ENCODE measurements around the gene MUS81.
"Not testable (repeated sequence)": the region's sequence is repeated elsewhere in the genome, so short reads cannot be mapped to it uniquely, and the experiment has no call there.

MUS81 gene

GRCh38 chr11:65822776-65823528 lies 37.3 kb upstream of the MUS81 start:
- Histone ChIP-seq H3K4me3 (replicated peaks; ENCODE audit: insufficient read depth, low read length) (no peak overlapping the region), H3K27me3 (ENCODE audit: insufficient read depth, poor library complexity, severe bottlenecking) (no peaks in the 10 kb centered on the region), H3K27ac (replicated peaks) (no peak overlapping the region)
- DNase-seq (ENCODE audit: low read depth in 1 of 2, low spot score in 1 of 2) = no peak
- TF ChIP-seq SPI1 (IDR thresholded peaks at IDR 0.05; ENCODE audit: borderline replicate concordance, low read depth) (no peak), GABPA (IDR thresholded peaks at IDR 0.05; ENCODE audit: low read depth) (no peak), POLR2AphosphoS5 (IDR thresholded peaks at IDR 0.05; ENCODE audit: low read depth) (no peak)
- TF ChIP-seq, protein P1, sequence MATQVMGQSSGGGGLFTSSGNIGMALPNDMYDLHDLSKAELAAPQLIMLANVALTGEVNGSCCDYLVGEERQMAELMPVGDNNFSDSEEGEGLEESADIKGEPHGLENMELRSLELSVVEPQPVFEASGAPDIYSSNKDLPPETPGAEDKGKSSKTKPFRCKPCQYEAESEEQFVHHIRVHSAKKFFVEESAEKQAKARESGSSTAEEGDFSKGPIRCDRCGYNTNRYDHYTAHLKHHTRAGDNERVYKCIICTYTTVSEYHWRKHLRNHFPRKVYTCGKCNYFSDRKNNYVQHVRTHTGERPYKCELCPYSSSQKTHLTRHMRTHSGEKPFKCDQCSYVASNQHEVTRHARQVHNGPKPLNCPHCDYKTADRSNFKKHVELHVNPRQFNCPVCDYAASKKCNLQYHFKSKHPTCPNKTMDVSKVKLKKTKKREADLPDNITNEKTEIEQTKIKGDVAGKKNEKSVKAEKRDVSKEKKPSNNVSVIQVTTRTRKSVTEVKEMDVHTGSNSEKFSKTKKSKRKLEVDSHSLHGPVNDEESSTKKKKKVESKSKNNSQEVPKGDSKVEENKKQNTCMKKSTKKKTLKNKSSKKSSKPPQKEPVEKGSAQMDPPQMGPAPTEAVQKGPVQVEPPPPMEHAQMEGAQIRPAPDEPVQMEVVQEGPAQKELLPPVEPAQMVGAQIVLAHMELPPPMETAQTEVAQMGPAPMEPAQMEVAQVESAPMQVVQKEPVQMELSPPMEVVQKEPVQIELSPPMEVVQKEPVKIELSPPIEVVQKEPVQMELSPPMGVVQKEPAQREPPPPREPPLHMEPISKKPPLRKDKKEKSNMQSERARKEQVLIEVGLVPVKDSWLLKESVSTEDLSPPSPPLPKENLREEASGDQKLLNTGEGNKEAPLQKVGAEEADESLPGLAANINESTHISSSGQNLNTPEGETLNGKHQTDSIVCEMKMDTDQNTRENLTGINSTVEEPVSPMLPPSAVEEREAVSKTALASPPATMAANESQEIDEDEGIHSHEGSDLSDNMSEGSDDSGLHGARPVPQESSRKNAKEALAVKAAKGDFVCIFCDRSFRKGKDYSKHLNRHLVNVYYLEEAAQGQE (IDR thresholded peaks at IDR 0.05; ENCODE audit: insufficient replicate concordance, low read depth) = no peak
- TF ChIP-seq, protein P2, sequence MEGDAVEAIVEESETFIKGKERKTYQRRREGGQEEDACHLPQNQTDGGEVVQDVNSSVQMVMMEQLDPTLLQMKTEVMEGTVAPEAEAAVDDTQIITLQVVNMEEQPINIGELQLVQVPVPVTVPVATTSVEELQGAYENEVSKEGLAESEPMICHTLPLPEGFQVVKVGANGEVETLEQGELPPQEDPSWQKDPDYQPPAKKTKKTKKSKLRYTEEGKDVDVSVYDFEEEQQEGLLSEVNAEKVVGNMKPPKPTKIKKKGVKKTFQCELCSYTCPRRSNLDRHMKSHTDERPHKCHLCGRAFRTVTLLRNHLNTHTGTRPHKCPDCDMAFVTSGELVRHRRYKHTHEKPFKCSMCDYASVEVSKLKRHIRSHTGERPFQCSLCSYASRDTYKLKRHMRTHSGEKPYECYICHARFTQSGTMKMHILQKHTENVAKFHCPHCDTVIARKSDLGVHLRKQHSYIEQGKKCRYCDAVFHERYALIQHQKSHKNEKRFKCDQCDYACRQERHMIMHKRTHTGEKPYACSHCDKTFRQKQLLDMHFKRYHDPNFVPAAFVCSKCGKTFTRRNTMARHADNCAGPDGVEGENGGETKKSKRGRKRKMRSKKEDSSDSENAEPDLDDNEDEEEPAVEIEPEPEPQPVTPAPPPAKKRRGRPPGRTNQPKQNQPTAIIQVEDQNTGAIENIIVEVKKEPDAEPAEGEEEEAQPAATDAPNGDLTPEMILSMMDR (IDR thresholded peaks at IDR 0.05; ENCODE audit: insufficient read depth, low read length) = no peak

DNA sequence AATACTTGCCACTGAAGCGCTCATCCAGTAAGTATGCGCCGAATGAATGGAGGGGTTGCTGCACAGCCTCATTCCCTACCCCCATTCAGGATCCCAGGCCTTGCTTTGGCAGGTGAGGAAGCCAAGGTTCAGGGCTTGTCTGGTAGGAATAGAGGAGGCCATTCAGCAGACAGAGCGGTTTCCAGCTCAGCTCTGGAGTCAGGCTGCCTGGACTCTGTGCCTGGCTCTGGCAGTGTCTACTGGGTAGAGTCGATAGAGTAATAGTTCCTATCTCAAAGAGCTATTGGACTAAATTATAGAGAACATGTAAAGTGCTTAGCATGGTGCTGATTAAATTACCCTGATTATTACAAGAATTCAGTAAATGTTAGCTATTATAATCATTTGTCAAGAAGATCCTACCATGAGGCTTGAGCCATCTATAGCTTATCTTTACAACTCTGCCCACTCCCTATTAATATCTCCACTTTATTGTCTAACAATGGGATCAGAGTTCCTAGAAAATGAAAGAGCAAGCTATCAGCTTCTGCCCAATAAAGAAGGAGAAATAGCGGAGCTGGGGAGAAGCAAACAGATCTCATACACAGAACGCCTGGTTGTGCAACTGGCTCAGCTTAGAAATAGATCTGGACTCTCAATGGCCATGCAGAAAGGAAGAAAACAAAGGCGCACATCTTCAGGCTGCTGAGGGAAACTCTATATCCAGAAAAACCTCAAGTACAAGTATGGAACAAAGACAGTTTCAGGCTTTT lies 33.1 kb upstream of the MUS81 start:
- H3K27ac ChIP-seq (replicated peaks) = no peak overlapping the region
- no peak overlapping the region for H3K4me3 ChIP-seq (replicated peaks; ENCODE audit: insufficient read depth, low read length)
- DNase-seq (ENCODE audit: low read depth in 1 of 2, low spot score in 1 of 2) = no peak
- H3K27me3 ChIP-seq (ENCODE audit: insufficient read depth, poor library complexity, severe bottlenecking) = no peaks in the 10 kb centered on the region
- TF ChIP-seq, protein P2 (IDR thresholded peaks at IDR 0.05; ENCODE audit: insufficient read depth, low read length) = no peak
- no peak for TF ChIP-seq POLR2AphosphoS5 (IDR thresholded peaks at IDR 0.05; ENCODE audit: low read depth)
- no peak for TF ChIP-seq GABPA (IDR thresholded peaks at IDR 0.05; ENCODE audit: low read depth)
- TF ChIP-seq, protein P1 (IDR thresholded peaks at IDR 0.05; ENCODE audit: insufficient replicate concordance, low read depth) = no peak
- no peak for TF ChIP-seq SPI1 (IDR thresholded peaks at IDR 0.05; ENCODE audit: borderline replicate concordance, low read depth)

- Histone ChIP-seq H3K4me3 (replicated peaks; ENCODE audit: insufficient read depth, low read length) (no peak overlapping the region), H3K27ac (replicated peaks) (no peak overlapping the region), H3K27me3 (ENCODE audit: insufficient read depth, poor library complexity, severe bottlenecking) (no peaks in the 10 kb centered on the region)
- TF ChIP-seq POLR2AphosphoS5 (IDR thresholded peaks at IDR 0.05; ENCODE audit: low read depth) = no peak
- TF ChIP-seq, protein P2 (IDR thresholded peaks at IDR 0.05; ENCODE audit: insufficient read depth, low read length) = no peak
- TF ChIP-seq, protein P1 (IDR thresholded peaks at IDR 0.05; ENCODE audit: insufficient replicate concordance, low read depth) = no peak
- TF ChIP-seq GABPA (IDR thresholded peaks at IDR 0.05; ENCODE audit: low read depth) = no peak
- no peak for TF ChIP-seq SPI1 (IDR thresholded peaks at IDR 0.05; ENCODE audit: borderline replicate concordance, low read depth)
- DNase-seq (ENCODE audit: low read depth in 1 of 2, low spot score in 1 of 2) = no peak
These were observed 30.8 kb upstream of the MUS81 start for GRCh38 chr11:65829459-65829858.

- not testable (repeated sequence) for DNase-seq (ENCODE audit: low read depth in 1 of 2, low spot score in 1 of 2); H3K27me3 ChIP-seq (ENCODE audit: insufficient read depth, poor library complexity, severe bottlenecking); H3K4me3 ChIP-seq (replicated peaks; ENCODE audit: insufficient read depth, low read length); H3K27ac ChIP-seq (replicated peaks)
These were observed 28.0 kb upstream of the MUS81 start for GRCh38 chr11:65832231-65832630.

Data from HL-60 (cell line).